Smooth muscle cell (in vitro differentiated cells): ENCODE results near the gene TTC7B. TPM values are rescaled to one million over a fixed set of nuclear protein-coding genes. Genes with fewer than 3 reads are reported as not detected.

Source experiments
- DNase-seq: peaks from one replicate; lab custom pipeline; 2025; ENCODE audit not compliant: unreplicated experiment; lab: John Stamatoyannopoulos, UW
- H2AFZ ChIP-seq: fragments of 200-600 bp; sonication (generic); 2 replicates; pipeline ENCODE4 v1.6.0; 2016; ENCODE audit warnings: antibody characterized with exemption, low read depth, mild to moderate bottlenecking
- H3F3A ChIP-seq: fragments of 200-600 bp; sonication (generic); 2 replicates; pipeline ENCODE4 v1.6.0; 2017; ENCODE audit warnings: antibody characterized with exemption, low read depth
- H3K27ac ChIP-seq: fragments of 200-600 bp; sonication (generic); 2 replicates; pipeline ENCODE4 v1.5.1; 2016; ENCODE audit warnings: low read depth, mild to moderate bottlenecking
- H3K27me3 ChIP-seq: fragments of 200-600 bp; sonication (generic); 2 replicates; pipeline ENCODE4 v1.6.1; 2016; ENCODE audit warnings: low read depth, mild to moderate bottlenecking
- H3K36me3 ChIP-seq: fragments of 200-600 bp; sonication (generic); 2 replicates; pipeline ENCODE4 v1.5.1; 2016; ENCODE audit warnings: low read depth
- H3K4me1 ChIP-seq: fragments of 200-600 bp; sonication (generic); 2 replicates; pipeline ENCODE4 v1.5.1; 2016; ENCODE audit warnings: low read depth
- H3K4me2 ChIP-seq: fragments of 200-600 bp; sonication (generic); 2 replicates; pipeline ENCODE4 v1.6.0; 2016; ENCODE audit warnings: mild to moderate bottlenecking
- H3K4me3 ChIP-seq: fragments of 200-600 bp; sonication (generic); 2 replicates; pipeline ENCODE4 v1.5.1; 2016; ENCODE audit warnings: mild to moderate bottlenecking
- H3K79me2 ChIP-seq: fragments of 200-600 bp; sonication (generic); 2 replicates; pipeline ENCODE4 v1.6.0; 2016; ENCODE audit warnings: low read depth, mild to moderate bottlenecking
- H3K9ac ChIP-seq: fragments of 200-600 bp; sonication (generic); 2 replicates; pipeline ENCODE4 v1.6.0; 2016; ENCODE audit warnings: low read depth
- H3K9me3 ChIP-seq: fragments of 200-600 bp; sonication (generic); replicated peaks from 2 replicates; pipeline ENCODE4 v1.5.1; 2016; ENCODE audit warnings: low read depth
- H4K20me1 ChIP-seq: fragments of 200-600 bp; sonication (generic); 2 replicates; pipeline ENCODE4 v1.6.0; 2016; ENCODE audit warnings: low read depth
- CTCF ChIP-seq: fragments of 200-600 bp; sonication (generic); IDR thresholded peaks from 2 replicates; pipeline ENCODE4 v1.5.1; 2017; ENCODE audit warnings: borderline replicate concordance, mild to moderate bottlenecking, antibody characterized with exemption; ENCODE audit not compliant: insufficient read depth, poor library complexity, severe bottlenecking
- WGBS: methylation state at CpG from one replicate; pipeline ENCODE4 v1.1.7; 2016; ENCODE audit warnings: low lambda C conversion rate; 5-methylcytosine and 5-hydroxymethylcytosine counted together
- polyA plus RNA-seq: library from polyadenylated mRNA; unstranded; fragments of >200 nt; fragmentation: Nextera tagmentation; extraction: Ambion mirVana; gene quantifications from 2 replicates; pipeline ENCODE4 v1.2.1, GENCODE V29; 2016
- total RNA-seq: library from RNA; depleted of rRNA; stranded (reverse); fragments of >200 nt; gene quantifications from 2 replicates; pipeline ENCODE4 v1.2.3, GENCODE V29; 2014

TTC7B gene
- total and polyA plus RNA-seq, 2 experiments from 2014 or later, result 22.1 to 54.1 TPM

DNA sequence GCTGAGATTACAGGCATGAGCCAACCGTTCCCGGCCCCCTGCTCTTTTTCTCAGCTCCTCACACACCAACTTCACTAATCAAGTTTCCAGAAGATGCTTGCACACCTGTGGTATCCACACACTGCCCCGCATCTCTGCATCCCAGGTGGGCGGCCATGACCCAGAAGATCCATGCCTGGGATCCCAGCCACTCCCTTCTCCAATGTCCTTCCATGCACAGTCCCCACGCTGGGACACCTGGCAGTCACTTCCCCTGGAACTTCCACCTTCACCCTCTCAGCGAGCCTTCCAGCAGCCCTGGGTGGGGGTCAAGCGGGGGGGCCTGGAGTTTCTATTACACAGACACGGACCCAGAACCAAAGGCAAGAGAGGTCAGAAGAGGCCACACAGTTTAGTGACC, 311.6 kb downstream of the TTC7B start:
- Histone ChIP-seq H3K9ac (no peak overlapping the region), H3K4me3 (no peak overlapping the region)
- 97% methylated on average over 8 of the region's 8 CpGs for WGBS

GRCh38 chr14:90503582-90503981, 312.6 kb downstream of the TTC7B start:
- Histone ChIP-seq H3K9me3 (no peaks in the 10 kb centered on the region), H4K20me1 (no peaks in the 10 kb centered on the region), H3K27me3 (no peaks in the 10 kb centered on the region), H3K36me3 (no peaks in the 10 kb centered on the region), H3K79me2 (no peaks in the 10 kb centered on the region), H3K4me3 (no peak overlapping the region), H3F3A (no peaks in the 10 kb centered on the region), H3K4me1 (no peaks in the 10 kb centered on the region), H3K4me2 (no peak overlapping the region), H3K27ac (no peak overlapping the region), H3K9ac (no peak overlapping the region), H2AFZ (no peak overlapping the region)
- 90% methylated on average over 5 of the region's 5 CpGs for WGBS
- DNase-seq, result no peak
- TF ChIP-seq CTCF, result no peak

More for the DNA sequence above, 311.6 kb downstream of the TTC7B start:
- Histone ChIP-seq H2AFZ (no peak overlapping the region), H3K36me3 (no peaks in the 10 kb centered on the region), H3K27me3 (no peaks in the 10 kb centered on the region), H3K79me2 (no peaks in the 10 kb centered on the region), H3K27ac (no peak overlapping the region), H3F3A (no peaks in the 10 kb centered on the region), H3K4me1 (no peaks in the 10 kb centered on the region), H4K20me1 (no peaks in the 10 kb centered on the region), H3K9me3 (no peaks in the 10 kb centered on the region), H3K4me2 (no peak overlapping the region)
- DNase-seq, result no peak
- no peak for TF ChIP-seq CTCF

- no peak for TF ChIP-seq CTCF
- H3K9me3 ChIP-seq, result no peaks in the 10 kb centered on the region
These were observed 313.5 kb downstream of the TTC7B start for GRCh38 chr14:90502760-90503159.

GRCh38 chr14:90500665-90501370, 315.4 kb downstream of the TTC7B start:
- Histone ChIP-seq H3K4me1 (no peaks in the 10 kb centered on the region), H3K36me3 (no peaks in the 10 kb centered on the region), H3K9me3 (no peaks in the 10 kb centered on the region), H3F3A (no peaks in the 10 kb centered on the region), H2AFZ (no peak overlapping the region), H4K20me1 (no peaks in the 10 kb centered on the region), H3K9ac (no peak overlapping the region), H3K27me3 (no peaks in the 10 kb centered on the region), H3K79me2 (no peaks in the 10 kb centered on the region), H3K4me3 (no peak overlapping the region), H3K4me2 (no peak overlapping the region), H3K27ac (no peak overlapping the region)
- no peak for TF ChIP-seq CTCF
- WGBS, result 80% methylated on average over 18 of the region's 19 CpGs
- DNase-seq, result no peak

More at GRCh38 chr14:90502760-90503159, 313.5 kb downstream of the TTC7B start:
- no peak for DNase-seq
- Histone ChIP-seq H4K20me1 (no peaks in the 10 kb centered on the region), H2AFZ (no peak overlapping the region), H3K9ac (no peak overlapping the region), H3K4me2 (no peak overlapping the region), H3K4me3 (no peak overlapping the region), H3K27me3 (no peaks in the 10 kb centered on the region), H3K27ac (no peak overlapping the region), H3K36me3 (no peaks in the 10 kb centered on the region), H3K79me2 (no peaks in the 10 kb centered on the region), H3F3A (no peaks in the 10 kb centered on the region), H3K4me1 (no peaks in the 10 kb centered on the region)
